H9 (cell line): ENCODE results near the gene PARD3. TPM values are rescaled to one million over a fixed set of nuclear protein-coding genes. Genes with fewer than 3 reads are reported as not detected.

Experiments used
- DNase-seq: peaks from one replicate; pipeline ENCODE4 v3.0.0-alpha.2; 2017
- H2AFZ ChIP-seq: one replicate; pipeline ENCODE4 v1.6.1; 2013; ENCODE audit warnings: mild to moderate bottlenecking, low read length, control low read depth, moderate library complexity
- H2AK5ac ChIP-seq: 2 replicates; pipeline ENCODE4 v1.6.1; 2013; ENCODE audit warnings: low read length, control low read depth, mixed read lengths; ENCODE audit not compliant: insufficient read length
- H2BK120ac ChIP-seq: one replicate; pipeline ENCODE4 v1.6.1; 2013; ENCODE audit warnings: low read depth, mild to moderate bottlenecking, low read length, control low read depth, inconsistent platforms; ENCODE audit not compliant: poor library complexity, severe bottlenecking
- H2BK12ac ChIP-seq: 2 replicates; pipeline ENCODE4 v1.6.1; 2013; ENCODE audit warnings: low read length, control low read depth, mixed read lengths, low read depth; ENCODE audit not compliant: insufficient read length
- H2BK15ac ChIP-seq: 2 replicates; pipeline ENCODE4 v1.6.1; 2013; ENCODE audit warnings: low read depth, low read length, control low read depth
- H2BK20ac ChIP-seq: one replicate; pipeline ENCODE4 v1.6.1; 2013; ENCODE audit warnings: low read depth, mild to moderate bottlenecking, low read length, control low read depth, inconsistent platforms; ENCODE audit not compliant: poor library complexity, severe bottlenecking
- H2BK5ac ChIP-seq: 2 replicates; pipeline ENCODE4 v1.6.1; 2013; ENCODE audit warnings: low read length, control low read depth, mixed read lengths; ENCODE audit not compliant: insufficient read length
- H3K14ac ChIP-seq: 2 replicates; pipeline ENCODE4 v1.6.1; 2013; ENCODE audit warnings: low read length, control low read depth; ENCODE audit not compliant: insufficient read depth
- H3K18ac ChIP-seq: 2 replicates; pipeline ENCODE4 v1.6.1; 2013; ENCODE audit warnings: low read depth, mild to moderate bottlenecking, mixed read lengths, low read length, control low read depth; ENCODE audit not compliant: insufficient read length
- H3K23ac ChIP-seq: 2 replicates; pipeline ENCODE4 v1.6.1; 2013; ENCODE audit warnings: low read length, control low read depth, mixed read lengths, low read depth; ENCODE audit not compliant: insufficient read length
- H3K23me2 ChIP-seq: 2 replicates; pipeline ENCODE4 v1.6.1; 2013; ENCODE audit warnings: low read depth, mild to moderate bottlenecking, mixed read lengths, low read length, control low read depth; ENCODE audit not compliant: insufficient read length, poor library complexity, severe bottlenecking
- H3K27ac ChIP-seq: 2 replicates; pipeline ENCODE4 v1.5.1; 2013; ENCODE audit warnings: low read length, control low read depth, mixed read lengths, low read depth; ENCODE audit not compliant: insufficient read length
- H3K27me3 ChIP-seq: 2 replicates; pipeline ENCODE4 v1.6.1; 2013; ENCODE audit warnings: low read length, control low read depth, inconsistent platforms; ENCODE audit not compliant: insufficient read depth
- H3K4ac ChIP-seq: 2 replicates; pipeline ENCODE4 v1.6.1; 2013; ENCODE audit warnings: low read depth, mild to moderate bottlenecking, control low read depth, inconsistent platforms, low read length, moderate library complexity
- H3K4me1 ChIP-seq: 2 replicates; pipeline ENCODE4 v1.6.1; 2013; ENCODE audit warnings: low read length, control low read depth, inconsistent platforms; ENCODE audit not compliant: insufficient read depth
- H3K4me2 ChIP-seq: 2 replicates; pipeline ENCODE4 v1.6.1; 2013; ENCODE audit warnings: low read length, control low read depth, mixed read lengths; ENCODE audit not compliant: insufficient read length, insufficient read depth
- H3K56ac ChIP-seq: 2 replicates; pipeline ENCODE4 v1.6.1; 2013; ENCODE audit warnings: low read depth, mild to moderate bottlenecking, mixed read lengths, low read length, control low read depth; ENCODE audit not compliant: insufficient read length
- H3K79me1 ChIP-seq: 2 replicates; pipeline ENCODE4 v1.6.1; 2013; ENCODE audit warnings: low read depth, mild to moderate bottlenecking, moderate library complexity, low read length, control low read depth, inconsistent platforms; ENCODE audit not compliant: insufficient read depth, poor library complexity, severe bottlenecking
- H3K79me2 ChIP-seq: 2 replicates; pipeline ENCODE4 v1.6.1; 2013; ENCODE audit warnings: low read length, control low read depth, inconsistent platforms; ENCODE audit not compliant: insufficient read depth
- H3K9ac ChIP-seq: 2 replicates; pipeline ENCODE4 v1.6.1; 2013; ENCODE audit warnings: low read length, control low read depth, mixed read lengths; ENCODE audit not compliant: insufficient read length; ENCODE audit errors: extremely low read depth
- H3K9me3 ChIP-seq: one replicate; pipeline ENCODE4 v1.6.1; 2013; ENCODE audit warnings: low read depth, low read length, inconsistent platforms; ENCODE audit not compliant: control insufficient read depth
- H3T11ph ChIP-seq: one replicate; pipeline ENCODE4 v1.6.1; 2013; ENCODE audit warnings: mild to moderate bottlenecking, low read length, control low read depth, inconsistent platforms
- H4K20me1 ChIP-seq: one replicate; pipeline ENCODE4 v1.6.1; 2013; ENCODE audit not compliant: control insufficient read depth, insufficient read length, insufficient read depth
- H4K5ac ChIP-seq: 2 replicates; pipeline ENCODE4 v1.6.1; 2013; ENCODE audit warnings: low read depth, mild to moderate bottlenecking, mixed read lengths, low read length, control low read depth; ENCODE audit not compliant: insufficient read length
- H4K8ac ChIP-seq: replicated peaks from 2 replicates; pipeline ENCODE4 v1.6.1; 2013; ENCODE audit warnings: low read length, control low read depth, mixed read lengths, low read depth; ENCODE audit not compliant: insufficient read length
- H4K91ac ChIP-seq: 2 replicates; pipeline ENCODE4 v1.6.1; 2013; ENCODE audit warnings: low read depth, mild to moderate bottlenecking, moderate library complexity, mixed read lengths, low read length, control low read depth; ENCODE audit not compliant: insufficient read length
- H3K27ac Mint-ChIP-seq, 3 experiments: 2 replicates in 2 of 3; 3 replicates in 1 of 3; pipeline ENCODE4 v1.8.0; 2020 to 2021; ENCODE audit warnings: mixed read lengths in 3 of 3, mild to moderate bottlenecking in 1 of 3, moderate library complexity in 1 of 3
- H3K27me3 Mint-ChIP-seq: 2 replicates; pipeline ENCODE4 v1.8.0; 2021; ENCODE audit warnings: low read depth, mild to moderate bottlenecking, moderate library complexity, mixed read lengths
- H3K36me3 Mint-ChIP-seq, 3 experiments: 2 replicates in 2 of 3; 3 replicates in 1 of 3; pipeline ENCODE4 v1.8.0; 2020 to 2021; ENCODE audit warnings: low read depth in 3 of 3, mixed read lengths in 3 of 3; ENCODE audit not compliant: insufficient read depth in 1 of 3
- H3K4me1 Mint-ChIP-seq, 2 experiments: 2 replicates each; pipeline ENCODE4 v1.8.0; 2020; ENCODE audit warnings: mixed read lengths in 2 of 2
- H3K4me3 Mint-ChIP-seq, 2 experiments: 2 replicates in 1 of 2; 3 replicates in 1 of 2; pipeline ENCODE4 v1.8.0; 2020 to 2021; ENCODE audit warnings: mild to moderate bottlenecking in 2 of 2, mixed read lengths in 2 of 2, moderate library complexity in 1 of 2
- H3K9me3 Mint-ChIP-seq, 2 experiments: 2 replicates in 1 of 2; 3 replicates in 1 of 2; pipeline ENCODE4 v1.8.0; 2020; ENCODE audit warnings: mild to moderate bottlenecking in 2 of 2, mixed read lengths in 2 of 2, moderate library complexity in 1 of 2
- CTCF ChIP-seq: fragments of 200-600 bp; sonication (generic); conservative IDR thresholded peaks from 3 replicates; pipeline ENCODE4 v1.8.0; 2021; ENCODE audit warnings: antibody characterized with exemption, mild to moderate bottlenecking
- WGBS: extraction: QIAGEN DNeasy Blood & Tissue Kit; methylation state at CpG from one replicate; pipeline ENCODE4 v1.1.7; 2013; ENCODE audit warnings: missing lambda C conversion rate, low lambda C conversion rate, mixed read lengths; ENCODE audit not compliant: insufficient read length; ENCODE audit errors: extremely low coverage; 5-methylcytosine and 5-hydroxymethylcytosine counted together
- total RNA-seq: library from RNA; stranded (reverse); gene quantifications from 2 replicates; pipeline ENCODE4 v1.2.1, GENCODE V29; 2021

Gene PARD3
- total RNA-seq, 1 experiment from 2014 or later = 44.7 TPM

GRCh38 chr10:34179280-34179679 lies 635.8 kb downstream of the PARD3 start:
- H3K14ac ChIP-seq = no peak overlapping the region
- no peaks in the 10 kb centered on the region for H3K9me3 Mint-ChIP-seq
- H4K91ac ChIP-seq = no peak overlapping the region
- no peaks in the 10 kb centered on the region; a peak in 1 of 7 replicates for H3K36me3 Mint-ChIP-seq
- H3K23ac ChIP-seq = no peak overlapping the region
- H3K9me3 ChIP-seq = no peaks in the 10 kb centered on the region
- no peak overlapping the region for H3K27ac ChIP-seq
- H2BK120ac ChIP-seq = no peak overlapping the region
- H3K27ac Mint-ChIP-seq = peak overlapping the region in 1 of 3 experiments; percentile 93; a peak in 1 of 7 replicates
- H3K4me1 Mint-ChIP-seq = peaks cover 74 to 75% of the 10 kb centered on the region in 2 experiments
- no peaks in the 10 kb centered on the region for H3K27me3 ChIP-seq
- no peak overlapping the region for H2BK12ac ChIP-seq
- H2BK20ac ChIP-seq = no peak overlapping the region
- H4K8ac ChIP-seq = no peak overlapping the region
- no peak overlapping the region for H3K4me3 Mint-ChIP-seq
- no peaks in the 10 kb centered on the region for H3K79me1 ChIP-seq
- no peak overlapping the region for H3K4me2 ChIP-seq
- no peak for TF ChIP-seq CTCF
- no peak overlapping the region for H2AFZ ChIP-seq
- no peak overlapping the region for H3K18ac ChIP-seq
- no peak overlapping the region for H2BK5ac ChIP-seq
- H3T11ph ChIP-seq = no peak overlapping the region
- H4K20me1 ChIP-seq = no peaks in the 10 kb centered on the region
- no peak overlapping the region for H2AK5ac ChIP-seq
- no peaks in the 10 kb centered on the region for H3K79me2 ChIP-seq
- H2BK15ac ChIP-seq = no peak overlapping the region
- no peak overlapping the region for H3K56ac ChIP-seq
- WGBS = no CpG with 5 or more reads among the region's 3 CpGs
- H3K4me1 ChIP-seq = peaks cover 21% of the 10 kb centered on the region
- H3K27me3 Mint-ChIP-seq = no peaks in the 10 kb centered on the region; the same call in 1 of the 2 replicates
- H3K23me2 ChIP-seq = no peaks in the 10 kb centered on the region
- H3K4ac ChIP-seq = no peak overlapping the region
- H4K5ac ChIP-seq = no peak overlapping the region
- no peak overlapping the region for H3K9ac ChIP-seq
- no peak for DNase-seq
